PFSK-1 (cell line): ENCODE data around the gene IGF2BP3.

Experiments used
- POLR2AphosphoS5 ChIP-seq: IDR thresholded peaks from 2 replicates; pipeline ENCODE4 v1.6.1; 2012; ENCODE audit warnings: low read depth, mild to moderate bottlenecking, control low read depth, low read length, moderate library complexity
- TAF1 ChIP-seq: IDR thresholded peaks from 2 replicates; pipeline ENCODE4 v1.6.1; 2012; ENCODE audit warnings: low read length, control low read depth, borderline replicate concordance; ENCODE audit not compliant: insufficient read depth

DNA sequence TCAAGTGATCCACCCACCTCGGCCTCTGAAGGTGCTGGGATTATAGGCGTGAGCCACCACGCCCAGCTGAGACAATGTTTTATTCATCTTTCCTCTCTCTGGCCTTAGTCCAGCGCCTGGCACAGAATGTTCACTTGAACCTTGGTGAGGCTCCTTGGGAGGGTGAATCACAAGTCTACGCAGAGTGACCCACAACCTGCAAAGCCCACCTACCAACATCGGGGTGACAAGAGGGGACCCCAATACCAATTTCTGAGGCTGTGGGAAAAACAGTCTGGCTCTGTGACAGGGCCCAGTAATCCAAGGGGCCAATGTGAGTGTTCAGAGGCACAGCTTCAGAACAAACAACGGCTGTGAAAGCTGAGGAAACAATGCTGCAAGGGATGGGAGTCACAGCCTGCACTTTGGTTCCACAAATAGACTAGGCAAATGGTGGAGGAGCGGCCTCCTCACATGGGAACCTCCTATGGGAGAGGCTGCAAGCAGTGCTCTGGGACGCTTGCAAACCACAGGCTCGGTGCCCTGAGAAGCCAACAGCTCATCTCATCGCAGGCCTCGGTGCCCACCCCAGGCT, 176.7 kb downstream of the IGF2BP3 start:
- no peak for TF ChIP-seq TAF1
- TF ChIP-seq POLR2AphosphoS5, result no peak
